Measurements from ENCODE around the gene RBAK.

Gene RBAK

GRCh38 chr7:5045558-5046396 is at the start of gene RBAK:
TSS of gene RBAK (plus strand) at chr7:5045860. CDS start at chr7:5048077, 2,217 bp downstream.
- H3K4me1 ChIP-seq (ENCODE audit: control insufficient read depth in 1 of 2, insufficient read depth in 1 of 2, low read depth in 1 of 2, low read length in 1 of 2), result peaks cover 5 to 10% of the 10 kb centered on the region in 2 experiments
- H3K9me3 ChIP-seq, result no peaks in the 10 kb centered on the region
- H3K27ac ChIP-seq, result peak within 1 kb of the TSS; percentile 78
- TF ChIP-seq, protein P1, sequence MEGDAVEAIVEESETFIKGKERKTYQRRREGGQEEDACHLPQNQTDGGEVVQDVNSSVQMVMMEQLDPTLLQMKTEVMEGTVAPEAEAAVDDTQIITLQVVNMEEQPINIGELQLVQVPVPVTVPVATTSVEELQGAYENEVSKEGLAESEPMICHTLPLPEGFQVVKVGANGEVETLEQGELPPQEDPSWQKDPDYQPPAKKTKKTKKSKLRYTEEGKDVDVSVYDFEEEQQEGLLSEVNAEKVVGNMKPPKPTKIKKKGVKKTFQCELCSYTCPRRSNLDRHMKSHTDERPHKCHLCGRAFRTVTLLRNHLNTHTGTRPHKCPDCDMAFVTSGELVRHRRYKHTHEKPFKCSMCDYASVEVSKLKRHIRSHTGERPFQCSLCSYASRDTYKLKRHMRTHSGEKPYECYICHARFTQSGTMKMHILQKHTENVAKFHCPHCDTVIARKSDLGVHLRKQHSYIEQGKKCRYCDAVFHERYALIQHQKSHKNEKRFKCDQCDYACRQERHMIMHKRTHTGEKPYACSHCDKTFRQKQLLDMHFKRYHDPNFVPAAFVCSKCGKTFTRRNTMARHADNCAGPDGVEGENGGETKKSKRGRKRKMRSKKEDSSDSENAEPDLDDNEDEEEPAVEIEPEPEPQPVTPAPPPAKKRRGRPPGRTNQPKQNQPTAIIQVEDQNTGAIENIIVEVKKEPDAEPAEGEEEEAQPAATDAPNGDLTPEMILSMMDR (IDR thresholded peaks at IDR 0.05), result no peak
- H3K4me3 ChIP-seq (ENCODE audit: low read depth in 1 of 2, low read length in 1 of 2), result peak within 1 kb of the TSS; percentile 67 to 68
- peaks cover 6% of the 10 kb centered on the region for H3K27me3 ChIP-seq
- peaks cover 7% of the 10 kb centered on the region for H3K36me3 ChIP-seq

- Histone ChIP-seq H3K36me3 (peaks cover 70% of the 10 kb centered on the region), H3K9me3 (no peaks in the 10 kb centered on the region), H3K27ac (no peak overlapping the region), H3K4me3 (ENCODE audit: low read depth in 1 of 2, low read length in 1 of 2) (no peak overlapping the region), H3K27me3 (no peaks in the 10 kb centered on the region), H3K4me1 (ENCODE audit: control insufficient read depth in 1 of 2, insufficient read depth in 1 of 2, low read depth in 1 of 2, low read length in 1 of 2) (no peaks in the 10 kb centered on the region)
- TF ChIP-seq, protein P1 (IDR thresholded peaks at IDR 0.05), result no peak
Measured at GRCh38 chr7:4996696-4997222, 48.9 kb upstream of the RBAK start.

GRCh38 chr7:4998244-4998643 is 47.4 kb upstream of the RBAK start:
- TF ChIP-seq, protein P1 (IDR thresholded peaks at IDR 0.05), result no peak
- no peak overlapping the region for H3K4me3 ChIP-seq (ENCODE audit: low read depth in 1 of 2, low read length in 1 of 2)
- H3K27ac ChIP-seq, result no peak overlapping the region
- no peaks in the 10 kb centered on the region for H3K27me3 ChIP-seq
- H3K9me3 ChIP-seq, result no peaks in the 10 kb centered on the region
- no peaks in the 10 kb centered on the region for H3K4me1 ChIP-seq (ENCODE audit: control insufficient read depth in 1 of 2, insufficient read depth in 1 of 2, low read depth in 1 of 2, low read length in 1 of 2)
- peaks cover 56% of the 10 kb centered on the region for H3K36me3 ChIP-seq

- Histone ChIP-seq H3K9me3 (no peaks in the 10 kb centered on the region), H3K4me1 (ENCODE audit: control insufficient read depth in 1 of 2, insufficient read depth in 1 of 2, low read depth in 1 of 2, low read length in 1 of 2) (no peaks in the 10 kb centered on the region), H3K27me3 (no peaks in the 10 kb centered on the region), H3K27ac (no peak overlapping the region), H3K4me3 (ENCODE audit: low read depth in 1 of 2, low read length in 1 of 2) (no peak overlapping the region), H3K36me3 (peaks cover 50% of the 10 kb centered on the region)
- TF ChIP-seq, protein P1 (IDR thresholded peaks at IDR 0.05), result no peak
Measured at GRCh38 chr7:4998910-4999309, 46.8 kb upstream of the RBAK start.

- no peak overlapping the region for H3K4me3 ChIP-seq (ENCODE audit: low read depth in 1 of 2, low read length in 1 of 2)
- H3K4me1 ChIP-seq (ENCODE audit: control insufficient read depth in 1 of 2, insufficient read depth in 1 of 2, low read depth in 1 of 2, low read length in 1 of 2), result no peaks in the 10 kb centered on the region
- no peak overlapping the region for H3K27ac ChIP-seq
- H3K27me3 ChIP-seq, result no peaks in the 10 kb centered on the region
- peaks cover 44% of the 10 kb centered on the region for H3K36me3 ChIP-seq
- no peaks in the 10 kb centered on the region for H3K9me3 ChIP-seq
- TF ChIP-seq, protein P1 (IDR thresholded peaks at IDR 0.05), result no peak
Measured at GRCh38 chr7:4999369-4999950, 46.2 kb upstream of the RBAK start.

Data from neutrophil (primary cell).